Measurements from ENCODE around the gene ATP4A.

GRCh38 chr19:35543280-35544109 lies 20.0 kb downstream of the ATP4A start:
- TF ChIP-seq CTCF (IDR thresholded peaks at IDR 0.05; ENCODE audit: low read depth, low read length) (no peak), POLR2A (IDR thresholded peaks at IDR 0.05; ENCODE audit: extremely low read depth, insufficient read length) (no peak)
